GM11168 (cell line): ENCODE data around the gene TAF15.

Experiments
- in situ Hi-C: fragments of 300-500 bp; cut with MboI; formaldehyde crosslinking; loops from one replicate; pipeline ENCODE4 v1.12.0; 2022; ENCODE audit warnings: low sequenced_read_pairs; ENCODE audit not compliant: unreplicated experiment

Gene TAF15

DNA sequence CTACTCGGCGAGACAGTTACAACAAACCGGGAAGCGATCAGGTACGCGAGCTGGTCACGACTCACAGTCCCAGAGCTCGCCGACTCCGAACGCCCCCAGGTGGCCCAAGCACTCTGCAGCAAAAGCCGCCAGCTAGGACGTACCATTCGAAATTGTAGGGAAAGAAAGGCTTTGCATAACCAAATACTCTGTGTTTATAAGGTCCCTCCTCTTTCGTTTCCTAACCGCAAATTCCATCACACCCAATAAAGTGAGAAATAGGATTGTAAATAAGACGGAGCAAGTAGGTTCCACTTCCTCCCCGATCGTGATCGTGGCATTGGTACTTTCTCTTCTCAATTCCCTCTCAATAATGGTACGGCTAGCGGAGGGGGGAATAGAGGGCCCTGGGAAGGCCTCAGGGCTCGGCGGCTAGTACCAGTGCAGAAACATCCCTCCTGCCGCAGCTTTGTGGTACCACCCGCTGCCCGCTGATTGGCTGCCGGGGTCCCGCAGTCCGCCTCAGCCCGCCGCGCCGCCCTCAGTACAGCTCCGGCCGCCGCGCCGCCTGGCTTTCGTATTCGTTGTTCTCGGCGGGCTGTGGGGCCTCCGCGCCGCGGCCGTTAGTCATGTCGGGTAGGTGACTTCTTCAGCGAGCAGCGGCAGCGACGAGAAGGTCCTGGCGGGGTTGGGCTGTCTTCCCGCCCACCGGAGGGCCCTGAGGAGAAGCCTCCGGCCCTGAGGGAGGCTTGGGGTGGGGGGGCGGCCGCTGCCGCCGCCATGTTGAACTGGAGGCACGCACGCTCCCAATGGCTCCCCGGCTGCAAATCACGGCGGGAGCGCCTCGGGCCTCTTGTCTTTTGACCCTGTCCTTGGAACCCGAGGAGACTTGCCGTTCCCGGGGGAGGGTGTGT is at the start of gene TAF15:
Gene TAF15 (plus strand): TSS at position 523 of the 893 bp plus-strand sequence. CDS start 86 bp downstream, at position 609.
- in situ Hi-C loops: no loop called here

DNA sequence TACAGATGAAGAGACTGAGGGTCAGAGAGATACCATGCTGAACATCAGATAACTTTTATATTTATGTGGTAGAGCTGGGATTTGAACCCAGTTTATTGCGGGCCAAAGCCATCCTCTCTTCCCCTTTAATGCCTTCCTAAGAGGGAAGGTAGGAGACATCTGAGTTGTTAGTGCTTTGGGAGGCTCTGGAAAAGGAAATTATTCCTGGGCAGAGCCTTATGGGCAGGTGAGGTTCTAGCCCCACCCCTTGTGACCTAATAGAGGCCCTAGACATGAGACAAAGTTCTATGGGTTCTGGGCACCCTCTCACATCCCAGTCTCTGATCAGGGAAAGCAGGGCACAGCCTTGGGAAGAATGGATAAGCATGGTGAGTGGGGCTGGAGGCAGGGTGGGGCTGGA is 48.7 kb upstream of the TAF15 start, which contains the start of gene C17orf50:
Gene C17orf50 (plus strand): TSS at position 301 of the 400 bp plus-strand sequence. CDS start 55 bp downstream, at position 356.
- in situ Hi-C loops: no loop called here

DNA sequence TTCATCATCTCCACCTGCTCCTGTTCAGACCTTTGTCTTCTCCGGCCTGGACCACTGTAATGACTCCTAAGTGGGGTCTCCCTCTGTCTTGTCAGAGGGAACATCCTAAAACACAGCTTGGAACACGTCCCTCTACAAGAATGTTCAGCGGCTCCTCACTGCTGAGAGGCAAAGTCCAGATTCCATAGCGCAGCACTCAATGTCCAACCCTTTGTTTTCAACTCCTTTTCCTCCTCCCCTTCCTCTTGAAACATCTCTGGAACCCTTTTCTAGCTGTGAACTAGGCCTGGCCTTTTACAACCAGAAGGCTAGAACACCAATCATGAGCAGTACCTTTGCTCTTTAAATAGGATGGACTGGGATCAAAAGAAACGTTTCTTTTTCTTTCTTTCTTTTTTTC is 47.7 kb upstream of the TAF15 start:
- in situ Hi-C loops: no loop called here

DNA sequence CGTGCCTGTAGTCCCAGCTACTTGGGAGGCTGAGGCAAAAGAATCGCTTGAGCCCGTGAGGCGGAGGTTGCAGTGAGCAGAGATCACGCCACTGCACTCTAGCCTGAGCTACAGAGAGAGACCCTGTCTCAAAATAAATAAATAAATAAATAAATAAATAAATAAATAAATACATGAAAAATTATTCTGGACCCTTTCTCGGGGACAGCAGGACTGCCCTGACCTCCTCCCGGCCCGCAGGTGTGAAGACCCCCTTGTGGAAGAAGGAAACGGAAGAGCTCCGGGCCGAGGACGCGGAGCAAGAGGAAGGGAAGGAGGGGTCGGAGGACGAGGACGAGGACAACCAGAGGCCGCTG is 45.5 kb upstream of the TAF15 start:
- in situ Hi-C loops: no loop called here

DNA sequence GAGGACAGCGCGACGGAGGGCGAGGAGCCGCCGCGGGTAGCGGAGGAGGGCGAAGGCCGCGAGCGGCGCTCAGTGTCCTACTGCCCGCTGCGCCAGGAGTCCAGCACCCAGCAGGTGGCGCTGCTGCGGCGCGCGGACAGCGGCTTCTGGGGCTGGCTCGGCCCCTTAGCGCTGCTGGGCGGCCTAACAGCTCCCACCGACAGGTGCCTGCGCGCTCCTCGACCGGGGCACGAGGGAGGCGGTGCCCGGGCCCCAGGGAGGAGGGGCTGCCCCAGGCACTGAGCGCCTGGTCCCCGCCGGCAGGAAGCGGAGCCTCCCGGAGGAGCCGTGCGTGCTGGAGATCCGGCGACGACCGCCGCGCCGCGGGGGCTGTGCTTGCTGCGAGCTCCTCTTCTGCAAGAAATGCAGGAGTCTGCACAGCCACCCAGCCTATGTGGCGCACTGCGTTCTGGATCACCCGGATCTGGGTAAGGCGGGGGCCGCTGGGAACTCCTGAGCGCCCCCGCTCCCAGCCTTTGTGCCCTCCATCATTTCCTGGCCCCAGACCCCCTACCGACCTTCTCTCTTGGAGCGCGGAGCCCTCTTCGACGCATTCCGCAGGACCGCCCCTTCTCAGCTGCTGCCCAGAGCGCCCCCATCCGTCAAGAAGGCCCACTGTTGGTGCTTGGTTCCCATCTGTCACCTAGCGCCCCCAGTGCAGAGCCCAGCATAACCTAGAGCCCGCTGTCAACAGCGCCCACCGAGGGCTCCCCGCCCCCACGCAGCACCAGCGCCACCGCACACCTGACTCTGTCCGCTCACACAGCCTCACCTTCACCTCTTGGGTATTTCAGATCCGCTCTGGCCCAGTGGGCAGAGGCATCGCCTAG is 44.9 kb upstream of the TAF15 start:
- in situ Hi-C loops: no loop called here

DNA sequence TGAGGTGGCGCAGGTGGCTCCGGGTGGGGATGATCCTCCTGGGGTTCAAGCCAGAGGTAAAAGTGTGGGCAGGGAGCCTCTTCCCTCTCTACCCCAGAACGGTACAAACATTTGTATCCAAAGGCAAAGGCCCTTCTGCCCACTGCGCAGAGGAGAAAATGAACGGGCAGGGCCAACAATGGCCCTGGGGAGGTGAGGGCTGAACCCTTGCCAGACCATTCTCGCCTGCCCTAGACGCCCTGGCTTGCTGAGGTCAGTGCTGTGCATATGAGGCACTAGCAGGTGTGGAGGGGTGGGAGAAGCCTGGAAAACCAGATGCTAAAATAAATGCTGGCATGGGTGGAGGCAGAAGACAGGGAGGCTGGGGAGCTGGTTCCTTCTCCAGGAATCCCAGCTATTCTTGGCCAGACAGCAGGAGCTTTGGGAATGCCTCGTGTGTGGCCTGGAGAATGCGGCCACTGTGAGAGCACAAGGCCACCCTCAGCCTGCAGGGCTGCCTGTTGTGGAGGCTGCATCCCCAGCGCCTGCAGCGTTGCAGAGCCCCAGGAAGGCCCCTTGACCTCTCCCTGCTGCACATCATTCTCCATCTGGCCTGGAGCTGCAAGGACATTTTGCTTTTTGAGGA is 44.1 kb upstream of the TAF15 start:
- in situ Hi-C loops: loop anchor here (5.0 kb wide), 1 partner anchor 37 kb away; no protein-coding TSS in a partner anchor

DNA sequence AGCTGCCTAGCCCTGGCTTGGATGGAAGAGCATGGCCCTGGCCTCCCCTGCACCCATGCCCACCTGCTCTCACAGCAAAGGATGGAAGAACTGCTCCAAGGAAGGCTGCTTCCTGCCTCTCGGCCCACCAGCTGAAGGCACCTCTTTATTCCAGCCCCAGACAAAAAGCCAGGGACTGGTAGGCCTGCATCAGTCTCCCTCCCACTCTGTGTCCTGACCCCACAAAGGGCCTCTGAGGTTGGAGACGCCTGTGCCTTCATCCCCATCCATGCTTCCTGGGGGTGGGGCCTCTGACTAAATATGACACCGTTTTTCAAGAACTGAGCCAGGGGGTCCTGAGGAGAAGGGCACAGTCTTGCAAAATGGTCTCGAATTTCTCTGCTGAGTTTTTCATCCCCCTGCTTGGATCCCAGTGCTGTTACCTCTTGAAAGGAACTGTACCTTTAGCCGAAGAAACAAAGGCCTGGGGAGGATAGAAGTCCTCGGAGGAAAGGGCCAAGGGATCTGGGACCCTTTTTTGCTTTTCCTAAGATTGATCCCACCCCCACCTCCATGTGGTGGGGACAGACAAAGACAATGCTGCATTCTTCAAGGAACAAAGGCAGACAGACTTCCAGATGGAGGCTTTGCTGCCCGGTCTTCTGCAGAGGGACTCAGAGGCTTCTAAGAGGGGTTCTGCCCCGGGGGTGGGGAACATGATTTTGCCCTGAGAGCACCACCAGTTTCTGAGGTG is 43.4 kb upstream of the TAF15 start:
- in situ Hi-C loops: loop anchor here (5.0 kb wide), 1 partner anchor 36 kb away; no protein-coding TSS in a partner anchor

DNA sequence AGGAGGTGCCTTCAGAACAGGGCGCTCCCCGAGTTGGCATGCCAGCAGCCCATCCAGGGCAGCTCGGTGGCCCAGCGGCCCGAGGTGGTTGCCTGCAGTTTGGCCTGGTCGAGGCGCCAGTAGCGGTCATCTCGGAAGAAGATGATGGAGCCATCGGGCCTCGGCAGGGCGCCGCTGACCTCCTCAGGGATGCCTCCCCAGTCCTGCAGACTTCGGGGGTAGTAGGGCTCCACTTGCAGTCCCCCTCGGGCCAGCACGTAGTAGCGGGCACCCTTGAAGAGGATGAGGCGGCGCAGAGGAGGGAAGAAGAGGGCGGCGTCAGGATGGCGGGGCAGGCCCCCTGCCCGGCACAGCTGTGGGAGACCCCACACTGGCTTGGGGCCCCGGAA is 42.8 kb upstream of the TAF15 start:
- in situ Hi-C loops: loop anchor here (5.0 kb wide), 1 partner anchor 36 kb away; no protein-coding TSS in a partner anchor

DNA sequence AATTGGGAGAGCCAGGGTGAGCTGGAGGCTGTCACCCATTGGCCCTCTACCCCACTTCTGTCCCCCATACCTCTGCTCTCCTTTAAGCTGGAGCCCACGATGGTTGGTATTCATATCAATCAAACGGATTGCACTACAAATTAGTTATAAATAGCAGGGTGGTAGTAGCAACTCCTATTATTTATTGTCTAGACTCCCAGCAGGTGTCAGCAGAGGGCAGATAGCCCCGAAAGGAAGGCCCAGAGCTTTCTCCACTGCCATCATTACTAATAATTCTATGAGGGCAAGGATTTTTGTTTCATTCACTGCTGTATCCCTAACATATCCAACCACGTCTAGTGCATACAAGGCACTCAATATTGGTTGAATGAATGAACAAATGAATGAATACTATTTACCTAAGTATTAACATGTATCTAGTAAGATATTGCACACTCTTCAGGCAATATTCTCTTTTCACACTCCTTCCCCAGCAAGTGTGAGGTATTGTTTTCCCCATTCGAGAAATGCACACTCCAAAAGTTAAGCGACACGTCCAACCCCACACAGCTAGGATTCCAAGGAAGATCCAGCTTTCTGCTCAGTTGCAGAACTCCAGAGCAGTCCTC is 42.3 kb upstream of the TAF15 start:
- in situ Hi-C loops: loop anchor here (5.0 kb wide), 1 partner anchor 35 kb away; no protein-coding TSS in a partner anchor

DNA sequence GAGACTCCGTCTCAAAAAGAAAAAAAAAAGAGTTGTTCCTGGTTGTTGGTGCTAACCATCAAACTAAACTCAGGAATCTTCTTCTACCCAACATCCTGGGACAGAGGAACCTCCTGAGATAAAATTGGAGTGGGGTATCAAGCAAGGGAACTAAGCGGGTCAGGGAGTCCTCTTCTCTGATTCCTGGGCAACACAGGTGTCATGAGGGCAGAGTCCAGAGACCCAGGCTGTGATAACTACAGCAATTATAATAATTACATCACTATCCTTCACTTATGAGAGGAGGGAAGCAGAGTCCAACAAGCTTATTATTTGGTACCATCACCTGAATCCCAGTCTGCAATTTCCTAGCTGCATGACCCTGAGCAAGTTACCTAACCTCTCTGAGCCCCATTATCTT is 40.5 kb upstream of the TAF15 start:
- in situ Hi-C loops: loop anchor here (5.0 kb wide), 1 partner anchor 34 kb away; no protein-coding TSS in a partner anchor

DNA sequence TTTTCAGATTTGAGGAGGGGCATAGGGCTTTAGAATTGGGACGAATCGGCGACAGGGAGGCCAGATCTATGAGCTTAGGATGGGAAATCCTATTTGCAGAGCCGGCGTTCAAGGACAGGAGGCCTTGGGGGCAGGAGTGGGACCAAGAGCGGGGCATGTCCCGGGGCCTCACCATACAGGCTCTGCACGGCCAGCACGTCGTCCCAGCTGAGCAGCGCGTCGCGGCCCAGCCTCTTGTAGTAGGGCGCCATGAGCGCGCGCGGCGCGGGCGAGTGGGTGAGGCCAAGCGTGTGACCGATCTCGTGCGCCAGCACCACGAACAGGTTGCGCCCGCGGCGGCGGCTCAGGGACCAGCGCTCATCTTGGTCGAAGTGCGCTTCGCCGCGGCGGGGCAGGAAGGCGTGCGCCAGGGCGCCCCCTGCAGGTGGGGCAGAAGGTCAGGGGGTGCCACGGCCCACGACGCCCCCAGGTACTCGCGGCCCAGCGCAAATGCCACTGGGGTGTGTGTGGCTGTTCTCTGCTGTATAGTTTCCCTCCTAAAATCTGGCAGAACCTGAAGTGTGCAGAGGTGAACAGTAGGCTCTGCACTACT is 39.3 kb upstream of the TAF15 start:
- in situ Hi-C loops: loop anchor here (5.0 kb wide), 1 partner anchor 32 kb away; no protein-coding TSS in a partner anchor

DNA sequence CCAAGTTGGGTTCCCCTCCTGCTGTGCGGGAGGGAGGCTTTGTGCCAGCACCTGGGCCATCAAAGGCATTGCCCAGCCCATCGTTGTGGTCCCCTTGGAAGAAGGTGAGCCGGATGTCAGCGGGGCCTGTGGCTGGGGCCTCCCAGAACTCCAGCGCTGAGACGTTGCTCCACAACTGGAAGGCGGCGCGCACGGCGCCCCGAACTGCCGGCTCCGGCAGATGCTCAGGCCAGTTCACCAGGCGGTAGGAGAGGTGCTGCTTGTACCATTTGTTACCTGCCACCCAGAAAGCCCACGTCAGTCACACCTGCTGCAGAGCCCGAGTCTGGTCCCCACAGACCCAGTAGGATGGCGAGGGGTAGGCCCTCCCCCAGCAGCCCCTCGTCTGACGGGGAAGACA is 36.2 kb upstream of the TAF15 start:
- in situ Hi-C loops: no loop called here

DNA sequence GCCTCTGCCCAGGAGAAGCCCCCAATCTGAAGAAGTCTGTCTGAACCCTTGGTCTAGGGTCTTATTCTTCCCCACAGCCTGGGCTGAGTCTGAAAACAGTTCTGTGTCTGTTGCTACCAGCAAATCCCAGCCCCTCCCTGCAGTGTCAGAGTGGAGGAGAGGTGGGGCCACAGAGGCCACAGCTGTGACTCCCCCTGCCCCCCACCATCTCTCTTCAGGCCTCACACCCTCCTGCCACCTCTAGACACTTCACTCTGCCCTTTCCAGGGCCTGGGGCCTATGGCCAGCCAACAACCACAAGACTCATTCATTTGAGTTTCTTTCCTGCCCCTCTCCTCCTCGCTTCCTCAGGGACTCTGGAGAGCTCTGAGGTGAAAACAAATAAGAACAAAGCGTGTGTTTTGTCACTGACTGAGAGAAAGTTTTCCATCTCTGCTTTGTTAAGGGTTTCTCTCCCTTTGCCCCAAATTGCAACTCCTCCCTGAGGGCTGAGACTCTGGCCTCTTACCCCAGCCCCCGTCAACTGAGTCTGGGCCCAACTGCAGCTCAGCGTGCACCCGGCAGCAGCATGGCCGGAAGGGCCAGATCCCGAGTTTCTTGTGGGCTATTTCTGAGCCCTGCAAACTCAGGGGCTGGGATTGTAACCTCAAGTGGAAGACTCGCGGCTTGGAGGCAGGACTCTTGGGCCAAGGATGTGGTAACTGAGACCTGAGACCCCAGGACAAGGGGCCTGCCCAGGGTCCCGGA is 35.4 kb upstream of the TAF15 start:
- in situ Hi-C loops: no loop called here

DNA sequence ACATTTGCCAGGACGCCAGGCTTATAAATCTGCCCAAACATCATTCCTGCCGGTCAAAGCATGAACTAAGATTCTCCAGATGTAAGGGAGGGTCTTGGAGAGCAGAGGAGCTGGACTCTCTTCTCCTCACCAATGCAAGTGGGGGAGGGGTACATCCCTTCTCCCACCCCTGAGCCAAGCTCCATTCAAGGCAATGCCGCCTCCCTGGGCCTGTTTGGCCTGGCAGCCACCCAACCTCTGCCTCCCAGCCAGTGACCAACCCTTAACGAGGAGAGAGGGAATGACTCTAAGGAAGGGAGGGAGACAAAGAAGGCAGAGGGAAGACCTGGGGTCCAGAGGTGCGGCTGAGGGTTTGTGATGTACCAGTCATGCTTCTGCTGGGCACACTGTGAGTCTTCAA is 34.8 kb upstream of the TAF15 start:
- in situ Hi-C loops: no loop called here

DNA sequence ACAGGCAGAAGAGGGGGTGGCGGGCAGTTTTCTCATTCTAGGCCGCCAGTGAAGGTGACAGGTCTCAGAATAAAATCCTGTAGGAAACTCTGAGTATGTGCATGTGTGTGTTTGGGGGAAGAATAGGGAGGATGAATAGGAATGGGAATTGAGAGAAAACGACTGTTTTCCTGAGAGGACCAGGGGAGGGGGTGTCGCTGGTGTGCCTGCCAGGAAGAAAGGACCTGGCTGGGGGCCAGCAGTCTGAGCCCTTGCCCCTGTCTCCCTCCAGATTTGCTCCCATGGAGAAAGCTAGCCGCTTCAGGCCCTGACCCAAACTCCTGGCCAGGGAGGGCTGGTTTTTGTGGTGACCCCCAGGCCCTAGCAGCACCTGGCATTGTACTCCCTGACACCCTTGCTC is 34.2 kb upstream of the TAF15 start:
- in situ Hi-C loops: no loop called here

DNA sequence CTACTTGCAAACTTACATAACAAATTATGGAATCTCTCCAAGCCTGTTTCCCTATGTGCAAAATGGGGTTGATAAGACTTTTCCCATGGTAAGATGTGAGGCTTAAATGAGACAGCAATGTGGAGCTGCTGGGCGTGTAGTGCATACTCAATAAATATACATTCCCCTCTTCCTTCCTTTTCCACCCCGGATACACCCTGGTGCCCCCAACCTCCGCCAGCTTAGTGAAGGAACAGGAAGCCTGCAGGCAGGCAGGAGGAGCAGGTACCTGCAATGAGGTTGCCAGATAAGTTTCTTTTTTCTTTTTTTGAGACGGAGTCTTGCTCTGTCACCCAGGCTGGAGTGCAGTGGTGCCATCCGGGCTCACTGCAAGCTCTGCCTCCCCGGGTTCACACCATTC is 33.7 kb upstream of the TAF15 start:
- in situ Hi-C loops: no loop called here

DNA sequence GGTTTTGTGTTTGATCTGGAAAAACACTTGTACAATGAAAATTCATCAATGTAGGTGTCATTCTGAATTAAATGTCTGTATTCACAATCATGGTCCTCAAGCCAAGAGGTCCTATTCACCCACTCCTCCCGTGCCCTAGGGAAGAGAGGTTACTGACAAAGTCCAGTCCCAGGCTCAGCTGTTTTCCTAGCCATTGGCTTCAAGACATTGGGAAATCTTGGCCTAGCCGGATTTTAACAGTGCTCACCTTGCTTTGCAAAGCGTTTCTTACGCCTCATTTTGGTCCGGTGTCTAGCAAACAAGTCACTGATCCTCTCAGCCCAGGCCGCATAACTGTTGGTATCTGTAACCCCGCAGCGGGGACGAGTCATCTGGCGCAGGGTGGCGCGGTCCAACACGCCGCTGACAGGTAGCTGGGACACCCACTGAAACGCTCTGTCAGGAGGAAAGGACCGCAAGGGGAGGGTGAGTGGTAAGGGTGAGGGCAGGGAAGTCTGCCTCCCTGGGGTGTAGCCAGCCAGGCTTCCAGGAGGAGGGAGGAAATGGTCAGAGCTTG is 30.6 kb upstream of the TAF15 start:
- in situ Hi-C loops: no loop called here

DNA sequence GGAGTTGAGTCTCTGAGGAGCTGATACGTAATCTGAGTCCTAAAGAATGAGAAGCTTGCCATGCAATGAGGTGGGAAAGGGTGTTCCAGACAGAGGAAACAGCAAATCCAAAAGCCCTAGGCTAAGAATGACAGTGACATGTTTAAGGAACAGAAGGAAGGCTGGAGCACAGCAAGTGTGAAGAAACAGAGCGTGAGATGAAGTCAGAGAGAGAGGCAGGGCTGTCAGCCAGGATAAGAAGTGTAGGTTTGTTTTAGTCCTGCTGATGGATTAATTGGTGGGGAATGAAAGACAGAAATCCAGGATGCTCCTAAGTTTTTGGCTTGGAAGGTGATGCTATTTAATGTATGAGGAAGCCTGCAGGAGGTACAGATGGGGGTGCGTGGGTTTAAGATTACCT is 28.3 kb upstream of the TAF15 start:
- in situ Hi-C loops: no loop called here
